Cardiac muscle cell (in vitro differentiated cells and primary cell): ENCODE measurements around the gene SGF29. TPM values are rescaled to one million over a fixed set of nuclear protein-coding genes. Genes with fewer than 3 reads are reported as not detected.
A peak's percentile ranks its signal among the peaks of the same experiment; 100 is the strongest.
"Not testable (repeated sequence)": the region's sequence is repeated elsewhere in the genome, so short reads cannot be mapped to it uniquely, and the experiment has no call there.

ENCODE experiments used
- DNase-seq, 2 donors: peaks; one replicate each; pipeline versions ENCODE4 v3.0.0 to v3.0.0-alpha.2; 2010 to 2017; ENCODE audit warnings: low read depth in 1 of 2, low spot score in 1 of 2
- H3K27ac ChIP-seq: fragments of 200-600 bp; sonication (generic); 2 replicates; pipeline ENCODE4 v1.5.1; 2016
- H3K27me3 ChIP-seq: fragments of 200-600 bp; sonication (generic); 2 replicates; pipeline ENCODE4 v1.6.0; 2016; ENCODE audit warnings: control low read depth
- H3K36me3 ChIP-seq: fragments of 200-600 bp; sonication (generic); 2 replicates; pipeline ENCODE4 v1.5.1; 2016; ENCODE audit warnings: control low read depth
- H3K4me1 ChIP-seq: fragments of 200-600 bp; sonication (generic); 2 replicates; pipeline ENCODE4 v1.8.1; 2017; ENCODE audit warnings: low read depth, mild to moderate bottlenecking, mixed run types
- H3K4me3 ChIP-seq: fragments of 200-600 bp; sonication (generic); 2 replicates; pipeline ENCODE4 v1.5.1; 2016; ENCODE audit warnings: mild to moderate bottlenecking
- H3K9me3 ChIP-seq: fragments of 200-600 bp; sonication (generic); 2 replicates; pipeline ENCODE4 v1.5.1; 2017; ENCODE audit warnings: low read depth, mild to moderate bottlenecking, control low read depth
- CTCF ChIP-seq: IDR thresholded peaks from 2 replicates; pipeline ENCODE4 v1.5.1; 2012; ENCODE audit warnings: low read depth, mild to moderate bottlenecking, low read length
- polyA plus RNA-seq: library from polyadenylated mRNA; unstranded; fragments of >200 nt; fragmentation: Nextera tagmentation; extraction: Ambion mirVana; gene quantifications from 2 replicates; pipeline ENCODE4 v1.2.1, GENCODE V29; 2016
- total RNA-seq: library from RNA; depleted of rRNA; stranded (reverse); fragments of >200 nt; gene quantifications from 2 replicates; pipeline ENCODE4 v1.2.3, GENCODE V29; 2016

The SGF29 gene
- total and polyA plus RNA-seq, 2 experiments from 2014 or later, result 21.7 to 28.8 TPM

- H3K27ac ChIP-seq, result no peak overlapping the region
- no peaks in the 10 kb centered on the region for H3K27me3 ChIP-seq
- H3K4me3 ChIP-seq, result no peak overlapping the region
- H3K9me3 ChIP-seq, result no peaks in the 10 kb centered on the region
- TF ChIP-seq CTCF, result no peak
- H3K4me1 ChIP-seq, result no peaks in the 10 kb centered on the region
- no peaks in the 10 kb centered on the region for H3K36me3 ChIP-seq
- no peak for DNase-seq
Measured at GRCh38 chr16:28603381-28604185, 49.9 kb downstream of the SGF29 start.

DNA sequence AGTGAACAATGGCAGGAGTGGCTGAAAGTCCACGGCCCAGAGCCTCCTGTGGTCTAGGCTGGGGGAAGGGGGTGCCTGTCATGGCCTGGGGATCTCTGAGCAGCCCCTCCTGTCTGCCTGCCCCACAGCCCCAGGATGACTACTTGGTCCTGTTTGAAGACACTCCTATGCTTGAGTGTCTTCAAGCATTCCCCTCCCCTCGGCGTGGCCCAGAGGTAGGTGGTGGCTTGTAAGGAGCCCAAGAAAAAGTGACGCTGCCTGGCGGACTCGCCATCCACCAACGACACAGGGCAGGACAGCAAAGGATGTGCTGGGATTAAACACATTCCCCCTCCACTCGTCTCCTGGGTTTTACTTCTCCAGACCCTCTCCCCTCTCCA lies 50.5 kb downstream of the SGF29 start:
- Histone ChIP-seq H3K9me3 (no peaks in the 10 kb centered on the region), H3K27me3 (no peaks in the 10 kb centered on the region), H3K4me3 (no peak overlapping the region), H3K36me3 (no peaks in the 10 kb centered on the region), H3K27ac (no peak overlapping the region), H3K4me1 (no peaks in the 10 kb centered on the region)
- DNase-seq, result no peak
- TF ChIP-seq CTCF, result no peak

GRCh38 chr16:28606291-28607115 lies 52.8 kb downstream of the SGF29 start:
- no peak for TF ChIP-seq CTCF
- Histone ChIP-seq H3K4me3 (no peak overlapping the region), H3K9me3 (no peaks in the 10 kb centered on the region), H3K36me3 (no peaks in the 10 kb centered on the region), H3K27me3 (no peaks in the 10 kb centered on the region), H3K4me1 (peaks cover 13% of the 10 kb centered on the region), H3K27ac (no peak overlapping the region)
- no peak for DNase-seq

DNA sequence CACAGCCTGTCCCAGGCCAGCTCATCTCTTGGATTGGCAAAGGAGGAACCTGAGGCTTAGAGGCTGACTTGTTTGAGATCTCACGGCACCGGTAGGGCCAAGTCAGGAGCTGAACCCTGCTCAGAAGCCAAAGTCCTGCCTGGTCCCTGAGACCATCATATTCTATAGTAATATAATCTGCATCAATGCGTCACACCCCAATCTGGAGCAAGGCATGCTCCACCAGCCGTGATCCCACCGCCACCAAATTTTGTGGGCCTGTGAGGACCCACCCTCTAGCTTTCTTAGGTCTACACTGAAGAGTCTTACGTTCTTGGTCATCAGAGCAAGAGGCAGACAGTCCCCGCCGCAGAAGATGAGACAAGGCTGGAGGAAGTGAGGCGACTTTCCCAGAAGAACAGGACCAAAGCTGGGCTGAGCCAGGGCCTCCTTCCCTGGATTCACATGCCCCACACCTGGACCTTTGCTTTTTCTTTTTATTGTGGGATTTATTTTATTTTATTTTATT lies 53.5 kb downstream of the SGF29 start:
- TF ChIP-seq CTCF, result no peak
- no peaks in the 10 kb centered on the region for H3K9me3 ChIP-seq
- DNase-seq, result no peak
- H3K36me3 ChIP-seq, result no peaks in the 10 kb centered on the region
- H3K27me3 ChIP-seq, result no peaks in the 10 kb centered on the region
- H3K27ac ChIP-seq, result no peak overlapping the region
- peaks cover 13% of the 10 kb centered on the region for H3K4me1 ChIP-seq
- no peak overlapping the region for H3K4me3 ChIP-seq

DNA sequence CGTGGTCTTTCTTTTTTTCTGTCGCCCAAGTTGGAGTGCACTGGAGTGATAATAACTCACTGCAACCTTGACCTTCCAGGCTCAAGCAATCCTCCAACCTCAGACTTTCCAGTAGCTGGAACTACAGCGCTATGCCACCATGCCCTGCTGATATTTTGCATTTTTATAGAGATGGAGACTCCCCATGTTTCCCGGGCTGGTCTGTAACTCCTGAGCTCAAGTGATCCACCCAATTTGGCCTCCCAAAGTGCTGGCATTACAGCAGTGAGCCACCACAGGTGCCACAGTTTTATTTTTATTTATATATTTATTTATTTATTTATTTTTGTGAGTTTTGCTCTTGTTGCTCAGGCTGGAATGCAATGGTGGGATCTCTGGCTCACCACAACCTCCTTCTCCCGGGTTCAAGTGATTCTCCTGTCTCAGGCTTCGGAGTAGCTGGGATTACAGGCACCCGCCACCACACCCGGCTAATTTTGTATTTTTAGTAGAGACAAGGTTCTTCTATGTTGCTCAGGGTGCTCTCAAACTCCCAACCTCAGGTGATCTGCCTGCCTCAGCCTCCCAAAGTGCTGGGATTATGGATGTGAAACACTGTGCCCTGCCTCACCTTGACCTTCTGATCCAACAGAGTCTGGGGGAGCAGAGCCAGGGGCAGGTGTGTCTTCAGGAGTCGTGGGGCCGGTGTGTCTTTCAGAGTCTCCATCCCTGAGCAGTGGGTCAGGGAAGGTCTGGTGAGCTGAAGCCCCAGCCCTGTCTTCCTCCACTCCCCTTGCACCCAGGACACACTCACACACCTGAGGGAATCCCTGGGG lies 54.2 kb downstream of the SGF29 start:
- H3K36me3 ChIP-seq, H3K4me3 ChIP-seq, H3K27ac ChIP-seq, DNase-seq, H3K27me3 ChIP-seq, H3K9me3 ChIP-seq: not testable (repeated sequence)
- peaks cover 13% of the 10 kb centered on the region for H3K4me1 ChIP-seq

DNA sequence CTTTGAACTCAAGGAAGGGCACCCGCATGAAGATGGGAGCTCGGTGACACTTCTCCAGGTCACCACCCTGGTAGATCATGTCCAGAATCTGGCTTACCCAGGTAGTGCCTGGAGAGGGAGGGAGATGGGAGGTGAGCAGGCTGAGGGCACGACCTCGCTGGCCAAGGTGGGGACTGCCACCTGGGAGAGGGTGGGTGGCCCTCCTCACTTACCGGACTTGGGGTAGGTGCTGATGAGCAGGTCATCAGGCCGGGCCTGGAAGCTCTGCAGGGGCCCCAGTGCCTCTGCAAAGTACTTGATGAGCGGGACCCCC lies 54.7 kb downstream of the SGF29 start:
- H3K4me1 ChIP-seq, result peaks cover 13% of the 10 kb centered on the region
- H3K27me3 ChIP-seq, H3K9me3 ChIP-seq, H3K27ac ChIP-seq, H3K4me3 ChIP-seq, H3K36me3 ChIP-seq, DNase-seq: not testable (repeated sequence)

GRCh38 chr16:28608867-28609596 lies 55.3 kb downstream of the SGF29 start:
- H3K27ac ChIP-seq, result peak overlapping the region; percentile 78
- not testable (repeated sequence) for H3K27me3 ChIP-seq, H3K36me3 ChIP-seq, H3K4me3 ChIP-seq, H3K9me3 ChIP-seq
- H3K4me1 ChIP-seq, result peaks cover 13% of the 10 kb centered on the region
- DNase-seq, result peak in 1 of 2 donors; percentile 60
